H1 (cell line): Measurements from ENCODE around the gene PLEKHG3. TPM values are rescaled to one million over a fixed set of nuclear protein-coding genes. Genes with fewer than 3 reads are reported as not detected.

Experiments
- CTCF ChIA-PET: fragments of 300-600 bp; sonication (Branson Sonifier 250); formaldehyde crosslinking; loops from one replicate; lab custom pipeline; 2021; ENCODE audit not compliant: partially characterized antibody; lab: Charles Lee
- POLR2A ChIA-PET: fragments of 300-600 bp; sonication (Branson Sonifier 250); formaldehyde crosslinking; loops from one replicate; lab custom pipeline; 2021; ENCODE audit warnings: inconsistent platforms; ENCODE audit not compliant: partially characterized antibody; lab: Charles Lee
- DNase-seq, 2 experiments: peaks; one replicate each; pipeline versions ENCODE4 v3.0.0 to v3.0.0-alpha.2; 2010 to 2022; ENCODE audit warnings: low spot score in 2 of 2, low read depth in 1 of 2, mixed read lengths in 1 of 2
- FAIRE-seq: peaks from 2 replicates; lab custom pipeline; 2011; peaks lifted over from hg19 to GRCh38; lab: Jason Lieb, UNC
- H2AFZ ChIP-seq: 2 replicates; pipeline ENCODE4 v1.8.1; 2012; ENCODE audit warnings: low read length, inconsistent platforms
- H2AK5ac ChIP-seq: 2 replicates; pipeline ENCODE4 v1.6.1; 2013; ENCODE audit warnings: low read depth, low read length
- H2BK120ac ChIP-seq: replicated peaks from 2 replicates; pipeline ENCODE3; 2013; ENCODE audit warnings: low read depth, low read length, inconsistent platforms
- H2BK12ac ChIP-seq: 2 replicates; pipeline ENCODE4 v1.6.1; 2013; ENCODE audit warnings: low read depth, low read length
- H2BK15ac ChIP-seq: 2 replicates; pipeline ENCODE4 v1.6.1; 2013; ENCODE audit warnings: low read length
- H2BK20ac ChIP-seq: 2 replicates; pipeline ENCODE4 v1.6.1; 2013; ENCODE audit warnings: low read length
- H2BK5ac ChIP-seq: 2 replicates; pipeline ENCODE4 v1.6.1; 2013; ENCODE audit warnings: low read depth, low read length
- H3K14ac ChIP-seq: 2 replicates; pipeline ENCODE4 v1.6.1; 2013; ENCODE audit warnings: inconsistent platforms; ENCODE audit not compliant: insufficient read length
- H3K18ac ChIP-seq: 2 replicates; pipeline ENCODE4 v1.6.1; 2013; ENCODE audit warnings: low read length; ENCODE audit errors: extremely low read depth
- H3K23ac ChIP-seq: 2 replicates; pipeline ENCODE4 v1.6.1; 2013; ENCODE audit warnings: inconsistent platforms; ENCODE audit not compliant: insufficient read length
- H3K23me2 ChIP-seq: 2 replicates; pipeline ENCODE4 v1.6.1; 2013; ENCODE audit warnings: low read depth, low read length
- H3K27ac ChIP-seq: 2 replicates; pipeline ENCODE4 v1.6.1; 2011; ENCODE audit warnings: low read depth, low read length, inconsistent platforms
- H3K27me3 ChIP-seq, 4 experiments: replicated peaks in 1 of 4; 1 replicate in 1 of 4; 2 replicates in 3 of 4; pipeline versions ENCODE4 v1.6.1 to v1.8.1; 2011 to 2013; ENCODE audit warnings: low read length in 3 of 4, mild to moderate bottlenecking in 3 of 4, inconsistent platforms in 2 of 4, mixed read lengths in 2 of 4, moderate library complexity in 1 of 4; ENCODE audit not compliant: control insufficient read depth in 3 of 4, insufficient read depth in 3 of 4; ENCODE audit errors: extremely low read depth in 1 of 4
- H3K36me3 ChIP-seq, 4 experiments: 2 replicates each; pipeline versions ENCODE4 v1.6.1 to v1.8.1; 2011 to 2013; ENCODE audit warnings: mild to moderate bottlenecking in 4 of 4, low read length in 3 of 4, moderate library complexity in 2 of 4, control low read depth in 1 of 4, inconsistent platforms in 1 of 4; ENCODE audit not compliant: insufficient read depth in 4 of 4, control insufficient read depth in 2 of 4
- H3K4ac ChIP-seq: replicated peaks from 2 replicates; pipeline ENCODE3; 2013; ENCODE audit warnings: low read length, low read depth, mixed read lengths, inconsistent platforms; ENCODE audit not compliant: insufficient read length
- H3K4me1 ChIP-seq, 4 experiments: replicated peaks in 1 of 4; 1 replicate in 1 of 4; 2 replicates in 3 of 4; pipeline versions ENCODE4 v1.6.1 to v1.8.1; 2011 to 2013; ENCODE audit warnings: low read length in 3 of 4, inconsistent platforms in 2 of 4, mixed read lengths in 1 of 4; ENCODE audit not compliant: insufficient read depth in 4 of 4, control insufficient read depth in 3 of 4
- H3K4me2 ChIP-seq, 2 experiments: 2 replicates each; pipeline versions ENCODE4 v1.6.1 to v1.8.1; 2011 to 2013; ENCODE audit warnings: low read depth in 2 of 2, low read length in 2 of 2, control low read depth in 1 of 2, inconsistent platforms in 1 of 2, mild to moderate bottlenecking in 1 of 2; ENCODE audit not compliant: insufficient read depth in 1 of 2
- H3K4me3 ChIP-seq, 4 experiments: fragments of 200-600, 300-600 bp in 1 of 4; sonication (generic), shearing (Covaris generic), sonication (Bioruptor Twin) in 1 of 4; 2 replicates each; pipeline versions ENCODE4 v1.5.1 to v1.8.1; 2011 to 2016; ENCODE audit warnings: low read length in 4 of 4, low read depth in 3 of 4, control low read depth in 2 of 4, inconsistent platforms in 2 of 4, mild to moderate bottlenecking in 2 of 4, mixed read lengths in 1 of 4, moderate library complexity in 1 of 4; ENCODE audit not compliant: insufficient read depth in 2 of 4; ENCODE audit errors: extremely low read depth in 1 of 4
- H3K56ac ChIP-seq: replicated peaks from 2 replicates; pipeline ENCODE3; 2013; ENCODE audit warnings: low read depth, mild to moderate bottlenecking, mixed read lengths, low read length, inconsistent platforms; ENCODE audit not compliant: insufficient read length
- H3K79me1 ChIP-seq: 2 replicates; pipeline ENCODE4 v1.6.1; 2013; ENCODE audit warnings: low read depth, low read length, control low read depth
- H3K79me2 ChIP-seq, 2 experiments: 2 replicates each; pipeline versions ENCODE4 v1.6.1 to v1.8.1; 2012 to 2013; ENCODE audit warnings: low read length in 2 of 2, mild to moderate bottlenecking in 2 of 2, inconsistent platforms in 1 of 2; ENCODE audit not compliant: insufficient read depth in 2 of 2, control insufficient read depth in 1 of 2
- H3K9ac ChIP-seq, 4 experiments: replicated peaks in 1 of 4; 1 replicate in 1 of 4; 2 replicates in 3 of 4; pipeline versions ENCODE4 v1.6.1 to v1.8.1; 2011 to 2013; ENCODE audit warnings: low read depth in 3 of 4, low read length in 3 of 4, control low read depth in 2 of 4, mild to moderate bottlenecking in 2 of 4, moderate library complexity in 2 of 4, inconsistent platforms in 1 of 4; ENCODE audit errors: extremely low read depth in 1 of 4
- H3K9me3 ChIP-seq, 2 experiments: 2 replicates each; pipeline versions ENCODE4 v1.6.1 to v1.8.1; 2012 to 2013; ENCODE audit warnings: mild to moderate bottlenecking in 2 of 2, moderate library complexity in 2 of 2, control low read depth in 1 of 2, inconsistent platforms in 1 of 2, low read depth in 1 of 2, low read length in 1 of 2, mixed read lengths in 1 of 2; ENCODE audit not compliant: insufficient read depth in 2 of 2
- H4K20me1 ChIP-seq, 2 experiments: replicated peaks in 1 of 2; 2 replicates each; pipeline versions ENCODE3 to v1.8.1; 2011 to 2013; ENCODE audit warnings: inconsistent platforms in 2 of 2, low read length in 2 of 2, mild to moderate bottlenecking in 1 of 2; ENCODE audit not compliant: insufficient read depth in 2 of 2, control insufficient read depth in 1 of 2
- H4K5ac ChIP-seq: 2 replicates; pipeline ENCODE4 v1.6.1; 2013; ENCODE audit warnings: low read length, low read depth, mixed read lengths, inconsistent platforms; ENCODE audit not compliant: insufficient read length
- H4K8ac ChIP-seq: 2 replicates; pipeline ENCODE4 v1.8.0; 2013; ENCODE audit warnings: mild to moderate bottlenecking, moderate library complexity, low read length, inconsistent platforms; ENCODE audit not compliant: insufficient read depth; ENCODE audit errors: extremely low read depth
- H4K91ac ChIP-seq: replicated peaks from 2 replicates; pipeline ENCODE3; 2013; ENCODE audit warnings: low read length, mixed read lengths, inconsistent platforms; ENCODE audit not compliant: insufficient read length
- BCL11A ChIP-seq, 2 experiments: IDR thresholded peaks; one replicate each; pipeline ENCODE4 v1.6.1; 2011; ENCODE audit warnings: low read depth in 2 of 2, low read length in 2 of 2, mild to moderate bottlenecking in 2 of 2
- BRCA1 ChIP-seq: IDR thresholded peaks from 2 replicates; pipeline ENCODE4 v1.6.1; 2012; ENCODE audit warnings: low read depth, low read length, improper control_type of control experiment
- CBX5 ChIP-seq: fragments of 300-800, 300-1000 bp; sonication (generic); IDR thresholded peaks from 2 replicates; pipeline ENCODE4 v1.7.1; 2016; ENCODE audit warnings: antibody characterized with exemption, low read length, low read depth
- PHF8 ChIP-seq: fragments of 200-600 bp; sonication (generic); conservative IDR thresholded peaks from 2 replicates; pipeline ENCODE4 v1.7.1; 2012; ENCODE audit warnings: low read depth, mild to moderate bottlenecking, inconsistent platforms, low read length, moderate library complexity
- WGBS, 2 experiments: shearing (Covaris generic) in 1 of 2; methylation state at CpG; one replicate each; pipeline versions ENCODE4 v1.1.6 to v1.1.7; 2013 to 2015; ENCODE audit warnings: low lambda C conversion rate in 2 of 2, mixed read lengths in 2 of 2, inconsistent platforms in 1 of 2, low coverage in 1 of 2, missing lambda C conversion rate in 1 of 2; ENCODE audit not compliant: insufficient replicate concordance in 2 of 2, insufficient coverage in 1 of 2, insufficient read length in 1 of 2; ENCODE audit errors: extremely low coverage in 1 of 2, missing lambda C conversion rate in 1 of 2; 5-methylcytosine and 5-hydroxymethylcytosine counted together
- polyA plus RNA-seq, 7 experiments: library from polyadenylated mRNA; depleted of rRNA in 3 of 7; stranded (reverse) in 5 of 7; unstranded in 2 of 7; fragments of >200 nt in 5 of 7; fragments of 200-250 nt in 2 of 7; gene quantifications; 1 replicate in 5 of 7; 2 replicates in 1 of 7; 4 replicates in 1 of 7; pipeline versions ENCODE4 v1.2.1 to v1.2.3, GENCODE V29; 2011 to 2013; ENCODE audit warnings: missing spikeins in 2 of 7, mixed read lengths in 2 of 7
- total RNA-seq: library from RNA; stranded (reverse); fragmentation: NEBNext Ultra II Directional; extraction: Animal tissue kit (Norgen Biotek cat#: 25700); gene quantifications from 2 replicates; pipeline ENCODE4 v1.2.1, GENCODE V29; 2021

The PLEKHG3 gene
- total and polyA plus RNA-seq, 2 of the 8 experiments (the other 6 are each of a cell fraction or from before 2014, with no cell fraction given) = 43.4 to 90.6 TPM

DNA sequence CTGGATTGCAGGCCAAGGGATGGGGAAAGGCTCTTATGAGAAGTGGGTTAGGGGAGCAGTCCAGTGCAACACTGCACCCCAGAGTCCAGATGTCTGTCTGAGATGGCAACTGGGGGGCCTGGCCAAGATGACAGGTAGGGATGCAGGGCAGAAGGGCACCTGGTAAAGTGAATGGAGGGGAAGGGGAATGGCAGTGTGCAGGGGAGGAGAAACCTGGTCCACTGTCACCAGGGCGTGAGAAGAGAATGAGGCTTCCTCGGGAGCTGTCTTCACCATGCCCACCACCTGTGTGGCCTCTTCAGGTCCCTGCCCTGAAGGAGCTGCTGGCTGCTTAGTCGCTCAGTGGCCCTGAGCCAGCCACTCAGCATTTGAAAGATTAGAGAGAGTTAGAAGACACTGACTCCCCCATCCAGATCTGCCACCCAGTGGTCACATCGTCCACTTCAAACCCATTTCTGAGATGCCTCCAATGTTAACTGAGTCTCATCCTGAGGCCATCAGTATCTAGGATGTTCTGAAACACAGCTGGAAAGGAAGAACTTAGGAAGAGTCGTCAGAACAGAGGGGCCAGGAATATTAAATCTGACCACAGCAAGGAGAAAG is 57.3 kb downstream of the PLEKHG3 start:
- Histone ChIP-seq H4K5ac (no peak overlapping the region), H2BK5ac (no peak overlapping the region), H4K20me1 (peaks cover 0 to 6% of the 10 kb centered on the region in 2 experiments), H3K4me1 (peaks cover 4 to 34% (median 24%) of the 10 kb centered on the region in 4 experiments), H3K18ac (no peak overlapping the region), H2AK5ac (no peak overlapping the region), H2BK12ac (0 out of 2 replicates have a peak overlapping the region, but pooled peaks have one; percentile 27), H3K14ac (no peak overlapping the region), H3K79me2 (no peaks in the 10 kb centered on the region), H3K27me3 (peaks cover 0 to 2% (median 0%) of the 10 kb centered on the region in 4 experiments; a peak in 3 of 7 replicates), H3K23me2 (peaks cover 6% of the 10 kb centered on the region; the same call in 1 of the 2 replicates), H3K9ac (no peak overlapping the region), H2AFZ (no peak overlapping the region), H3K9me3 (no peaks in the 10 kb centered on the region), H3K36me3 (no peaks in the 10 kb centered on the region), H3K79me1 (no peaks in the 10 kb centered on the region), H2BK120ac (no peak overlapping the region), H3K4me3 (no peak overlapping the region), H4K8ac (no peak overlapping the region), H3K56ac (no peak overlapping the region), H3K23ac (no peak overlapping the region), H4K91ac (no peak overlapping the region), H3K4ac (no peak overlapping the region), H2BK15ac (peak overlapping the region; percentile 46; the same call in 1 of the 2 replicates), H2BK20ac (0 out of 2 replicates have a peak overlapping the region, but pooled peaks have one; percentile 34), H3K27ac (no peak overlapping the region), H3K4me2 (no peak overlapping the region)
- DNase-seq = no peak
- ChIA-PET POLR2A (interaction anchor here (1.0 to 1.4 kb wide), 2 partner anchors 9 to 10 kb away, joined by 3 to 5 read pairs; no protein-coding TSS in a partner anchor), CTCF (interaction anchor here (0.6 to 5.1 kb wide), 35 partner anchors 8 to 326 kb away, joined by 3 to 74 read pairs (median 4); no protein-coding TSS in a partner anchor)
- TF ChIP-seq BRCA1 (no peak), BCL11A (IDR thresholded peaks at IDR 0.05; ENCODE audit: low read depth in 2 of 2, low read length in 2 of 2) (no peak), CBX5 (no peak), PHF8 (no peak)
- 83% methylated on average over 5 of the region's 5 CpGs; no CpG with 5 or more reads in 1 of the 2 experiments for WGBS, 2 experiments
- FAIRE-seq = no peak
